GM12872 (cell line): ENCODE measurements around the gene VIPR2.

ENCODE experiments used
- TF ChIP-seq, protein P1 (sequence below): IDR thresholded peaks from 3 replicates; pipeline ENCODE4 v1.5.1; 2011; ENCODE audit warnings: low read depth, mild to moderate bottlenecking, low read length, moderate library complexity; ENCODE audit not compliant: insufficient read depth

The VIPR2 gene

DNA sequence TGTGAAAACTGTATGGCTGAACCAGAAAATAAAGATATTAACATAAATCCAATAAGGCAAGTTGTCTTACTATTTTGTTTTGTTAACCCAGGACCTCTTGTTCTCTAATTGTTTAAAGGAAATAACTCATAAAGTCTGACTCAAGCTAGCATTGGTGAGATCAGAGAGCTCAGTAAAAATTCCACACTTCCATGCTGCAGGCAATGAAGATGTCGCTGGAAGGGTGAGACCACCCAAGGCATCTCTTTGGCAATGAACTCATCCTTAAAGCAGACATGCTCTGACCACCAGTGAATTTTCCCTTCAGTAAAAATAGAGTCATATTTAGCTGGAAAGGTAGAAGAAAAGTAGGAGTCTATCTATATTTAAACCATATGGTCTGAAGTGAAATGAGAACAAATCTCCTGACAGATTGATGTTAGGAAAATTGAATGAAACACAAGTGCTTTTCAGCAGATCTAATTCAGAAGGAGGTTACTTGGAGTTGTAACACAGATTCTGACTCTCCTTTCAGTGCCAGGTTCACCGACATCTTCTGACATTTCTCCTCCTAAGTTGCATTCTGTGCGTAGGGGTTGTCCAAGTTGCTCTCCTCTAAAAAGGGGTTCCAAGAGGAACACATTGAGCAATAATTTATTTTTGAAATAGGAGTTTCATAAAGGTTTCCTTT is 32.8 kb upstream of the VIPR2 start:
- TF ChIP-seq, protein P1, sequence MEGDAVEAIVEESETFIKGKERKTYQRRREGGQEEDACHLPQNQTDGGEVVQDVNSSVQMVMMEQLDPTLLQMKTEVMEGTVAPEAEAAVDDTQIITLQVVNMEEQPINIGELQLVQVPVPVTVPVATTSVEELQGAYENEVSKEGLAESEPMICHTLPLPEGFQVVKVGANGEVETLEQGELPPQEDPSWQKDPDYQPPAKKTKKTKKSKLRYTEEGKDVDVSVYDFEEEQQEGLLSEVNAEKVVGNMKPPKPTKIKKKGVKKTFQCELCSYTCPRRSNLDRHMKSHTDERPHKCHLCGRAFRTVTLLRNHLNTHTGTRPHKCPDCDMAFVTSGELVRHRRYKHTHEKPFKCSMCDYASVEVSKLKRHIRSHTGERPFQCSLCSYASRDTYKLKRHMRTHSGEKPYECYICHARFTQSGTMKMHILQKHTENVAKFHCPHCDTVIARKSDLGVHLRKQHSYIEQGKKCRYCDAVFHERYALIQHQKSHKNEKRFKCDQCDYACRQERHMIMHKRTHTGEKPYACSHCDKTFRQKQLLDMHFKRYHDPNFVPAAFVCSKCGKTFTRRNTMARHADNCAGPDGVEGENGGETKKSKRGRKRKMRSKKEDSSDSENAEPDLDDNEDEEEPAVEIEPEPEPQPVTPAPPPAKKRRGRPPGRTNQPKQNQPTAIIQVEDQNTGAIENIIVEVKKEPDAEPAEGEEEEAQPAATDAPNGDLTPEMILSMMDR: no peak

DNA sequence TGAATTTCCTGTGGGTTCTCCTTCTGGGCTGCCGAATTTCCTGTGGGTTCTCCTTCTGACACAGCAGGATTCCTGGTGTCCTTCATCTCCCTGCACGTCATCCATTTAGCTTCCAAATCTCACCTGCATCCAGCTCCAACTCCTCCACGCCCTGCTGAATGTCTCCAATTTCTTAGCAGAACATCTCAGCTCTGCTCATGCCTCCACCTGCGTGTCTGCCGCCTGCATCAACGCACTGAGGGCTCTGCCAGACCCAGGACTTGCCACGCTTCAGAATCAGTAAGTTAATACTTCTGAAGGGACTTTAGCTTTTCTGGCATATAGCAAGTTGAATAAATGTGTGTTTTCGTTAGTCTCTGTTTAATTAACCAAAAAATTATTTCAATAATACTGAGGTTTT is 31.1 kb upstream of the VIPR2 start:
- TF ChIP-seq, protein P1: no peak

DNA sequence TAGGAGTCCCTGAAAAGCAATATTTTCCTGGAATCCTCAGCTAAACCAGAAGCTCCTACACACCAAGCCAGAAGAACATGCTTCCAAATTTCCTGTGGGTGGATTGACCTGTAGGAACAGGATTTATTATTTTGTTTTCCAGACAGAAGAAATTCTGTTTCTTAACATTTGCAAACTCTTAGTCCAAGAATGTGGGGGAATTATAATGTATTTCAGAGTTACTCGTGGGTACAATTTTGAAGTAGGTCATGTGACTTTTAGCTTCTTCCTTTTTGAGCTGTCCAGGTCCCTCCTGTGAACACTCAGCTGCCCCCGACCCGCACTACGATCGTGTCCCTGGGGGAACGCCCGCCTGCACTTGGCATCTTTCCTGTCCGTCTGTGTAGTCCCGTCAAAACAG is 27.7 kb upstream of the VIPR2 start:
- TF ChIP-seq, protein P1: no peak

DNA sequence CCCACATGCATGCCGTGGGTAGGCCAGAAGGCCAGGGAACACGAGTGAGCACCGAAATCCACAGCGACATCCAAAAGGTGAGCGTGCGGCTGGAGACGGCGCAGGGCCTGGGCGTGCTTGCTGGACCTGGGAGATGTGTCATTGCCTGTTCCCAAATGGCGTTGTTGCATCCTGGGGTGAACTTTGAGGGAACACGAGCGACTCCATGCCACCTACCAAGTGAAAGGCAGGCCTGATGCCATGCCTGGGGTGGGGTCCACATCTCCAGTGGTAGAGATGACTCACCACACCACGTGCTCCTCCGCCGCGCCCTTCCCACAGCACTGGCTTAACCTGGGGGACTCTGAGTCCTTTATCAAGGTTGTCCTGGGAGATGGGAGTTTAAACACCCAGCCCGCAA is 24.7 kb upstream of the VIPR2 start:
- TF ChIP-seq, protein P1: no peak

DNA sequence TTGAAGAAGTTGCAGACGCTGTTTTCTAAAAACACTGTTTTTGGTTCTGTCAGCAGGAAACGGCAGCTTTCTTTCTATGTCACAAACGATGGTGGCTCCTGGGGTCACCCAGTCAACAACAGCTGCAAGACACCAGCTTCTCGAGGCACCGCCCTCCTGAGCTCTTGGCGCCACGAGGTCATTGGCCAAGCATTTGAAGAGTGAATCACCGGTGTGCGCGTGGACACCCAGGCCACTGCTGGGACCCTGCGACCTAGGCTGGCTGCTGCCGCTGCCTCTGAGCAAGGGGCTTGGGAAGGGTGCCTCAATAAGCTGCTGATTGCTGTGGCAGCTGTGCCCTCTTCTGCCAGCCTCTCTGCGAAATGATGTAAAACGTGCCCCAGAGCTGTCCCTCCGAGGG is 22.5 kb upstream of the VIPR2 start:
- TF ChIP-seq, protein P1: no peak

DNA sequence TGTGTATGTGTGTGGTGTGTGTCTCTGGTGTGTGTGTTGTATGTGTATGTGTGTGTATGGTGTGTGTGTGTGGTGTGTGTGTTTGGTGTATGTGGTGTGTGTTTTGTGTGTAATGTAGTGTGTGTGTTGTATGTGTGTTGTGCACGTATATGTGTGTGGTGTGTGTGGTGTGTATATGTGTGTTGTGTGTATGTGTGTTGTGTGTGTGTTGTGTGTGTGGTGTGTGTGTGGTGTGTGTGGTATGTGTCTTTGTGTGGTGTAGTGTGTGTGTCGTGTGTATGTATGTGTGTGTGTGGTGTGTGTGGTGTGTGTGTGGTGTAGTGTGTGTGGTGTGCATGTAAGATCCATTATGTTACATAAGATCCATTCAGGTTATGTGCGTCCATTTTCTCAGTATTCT is 21.9 kb upstream of the VIPR2 start:
- TF ChIP-seq, protein P1: no peak

DNA sequence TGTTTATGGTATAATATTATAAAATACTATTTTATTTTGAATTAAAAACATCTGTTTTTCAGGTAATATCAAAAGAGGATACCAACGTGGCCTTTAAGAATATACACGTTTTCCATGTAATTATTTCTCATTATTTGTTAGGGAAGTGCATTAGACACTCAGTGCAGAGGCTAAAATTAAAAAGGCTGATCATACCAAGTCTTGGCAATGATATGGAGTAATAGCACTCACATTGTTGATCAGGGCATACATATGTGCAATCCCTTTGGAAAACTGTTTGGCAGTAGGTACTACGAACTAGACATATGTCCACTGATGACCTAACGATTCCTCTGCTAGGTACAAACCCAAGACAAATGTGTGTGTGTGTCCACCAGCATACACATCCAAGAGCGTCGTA is 20.7 kb upstream of the VIPR2 start:
- TF ChIP-seq, protein P1: no peak
